HepG2 (cell line): ENCODE measurements around the gene LHB. TPM values are rescaled to one million over a fixed set of nuclear protein-coding genes. Genes with fewer than 3 reads are reported as not detected.
A peak's percentile ranks its signal among the peaks of the same experiment; 100 is the strongest.

ENCODE experiments used
- ATAC-seq: fragments of 200-7000 bp; cut with Tn5 transposase; 3 replicates; pipeline ENCODE4 v1.9.1; 2020; ENCODE audit warnings: mild to moderate bottlenecking, moderate library complexity
- BruUV-seq: library from RNA; stranded (reverse); fragments of 400-500 nt; replicated peaks from 2 replicates; lab custom pipeline; 2021; lab: Mats Ljungman, UMichigan
- CTCF ChIA-PET: fragments of 300-600 bp; formaldehyde crosslinking; extraction: SDS; loops from one replicate; lab custom pipeline; 2021; ENCODE audit warnings: low total read pairs, inconsistent platforms, low intra/inter-chr PET ratio; lab: Yijun Ruan, JAX
- POLR2A ChIA-PET: fragments of 350-600 bp; sonication (Branson Sonifier 250); formaldehyde crosslinking; loops from one replicate; lab custom pipeline; 2020; ENCODE audit warnings: antibody characterized with exemption, inconsistent platforms; lab: Yijun Ruan, JAX
- DNase-seq: peaks from one replicate; pipeline ENCODE4 v3.0.0-alpha.2; 2015; ENCODE audit warnings: low spot score
- FAIRE-seq: peaks from 3 replicates; lab custom pipeline; 2011; peaks lifted over from hg19 to GRCh38; lab: Jason Lieb, UNC
- H2AFZ ChIP-seq: one replicate; pipeline ENCODE4 v1.6.1; 2011; ENCODE audit warnings: low read length, inconsistent platforms
- H3K27ac ChIP-seq: fragments of 300-600 bp; 3 replicates; pipeline ENCODE4 v1.8.0; 2011; ENCODE audit warnings: mixed run types, mild to moderate bottlenecking, mixed read lengths, low read length, inconsistent platforms; ENCODE audit not compliant: insufficient read depth; ENCODE audit errors: extremely low read length
- H3K27me3 ChIP-seq, 2 experiments: fragments of 200-600 bp in 1 of 2; 2 replicates in 1 of 2; 3 replicates in 1 of 2; pipeline versions ENCODE4 v1.6.0 to v1.8.0; 2011; ENCODE audit warnings: low read length in 2 of 2, mild to moderate bottlenecking in 2 of 2, moderate library complexity in 2 of 2, inconsistent platforms in 1 of 2; ENCODE audit not compliant: insufficient read depth in 2 of 2, control insufficient read depth in 1 of 2
- H3K36me3 ChIP-seq, 2 experiments: fragments of 200-600 bp in 1 of 2; replicated peaks in 1 of 2; 2 replicates in 1 of 2; 3 replicates in 1 of 2; pipeline versions ENCODE4 v1.5.1 to v1.8.0; 2011; ENCODE audit warnings: low read length in 2 of 2, inconsistent platforms in 1 of 2; ENCODE audit not compliant: insufficient read depth in 2 of 2, control insufficient read depth in 1 of 2
- H3K4me1 ChIP-seq: 2 replicates; pipeline ENCODE4 v1.5.1; 2012; ENCODE audit warnings: low read length, inconsistent platforms; ENCODE audit not compliant: insufficient read depth
- H3K4me2 ChIP-seq: 2 replicates; pipeline ENCODE4 v1.6.0; 2011; ENCODE audit warnings: low read depth, low read length, inconsistent platforms
- H3K4me3 ChIP-seq, 3 experiments: fragments of 200-600 bp in 1 of 3; sonication (generic), shearing (Covaris generic) in 1 of 3; replicated peaks in 1 of 3; 2 replicates each; pipeline ENCODE4 v1.5.1; 2011 to 2016; ENCODE audit warnings: low read length in 3 of 3, inconsistent platforms in 2 of 3, low read depth in 2 of 3, mild to moderate bottlenecking in 2 of 3, control low read depth in 1 of 3, mixed read lengths in 1 of 3; ENCODE audit not compliant: insufficient read depth in 1 of 3
- H3K79me2 ChIP-seq: one replicate; pipeline ENCODE4 v1.6.1; 2011; ENCODE audit warnings: low read length, inconsistent platforms; ENCODE audit not compliant: insufficient read depth
- H3K9ac ChIP-seq: 2 replicates; pipeline ENCODE4 v1.6.0; 2011; ENCODE audit warnings: mild to moderate bottlenecking, low read depth, low read length, inconsistent platforms; ENCODE audit not compliant: insufficient read depth
- H3K9me3 ChIP-seq: 2 replicates; pipeline ENCODE4 v1.5.1; 2012; ENCODE audit warnings: mild to moderate bottlenecking, low read length
- H4K20me1 ChIP-seq: 2 replicates; pipeline ENCODE4 v1.6.0; 2011; ENCODE audit warnings: inconsistent platforms, mild to moderate bottlenecking, low read length, moderate library complexity; ENCODE audit not compliant: insufficient read depth
- CC2D1A ChIP-seq: sonication (generic); formaldehyde crosslinking; IDR thresholded peaks from 2 replicates; pipeline ENCODE4 v1.8.1; 2023; ENCODE audit warnings: mild to moderate bottlenecking, missing genetic modification reagents
- FOXA1 ChIP-seq, 2 experiments: fragments of 450-650 bp in 1 of 2; sonication (generic) in 1 of 2; formaldehyde crosslinking in 1 of 2; IDR thresholded peaks; 2 replicates each; pipeline versions ENCODE4 v1.4.0 to v1.6.1; 2016 to 2020; ENCODE audit warnings: missing genetic modification reagents in 1 of 2
- KLF12 ChIP-seq: sonication (generic); formaldehyde crosslinking; IDR thresholded peaks from 2 replicates; pipeline ENCODE4 v1.4.0; 2020; ENCODE audit warnings: missing genetic modification reagents, borderline replicate concordance
- ZNF510 ChIP-seq: sonication (generic); formaldehyde crosslinking; IDR thresholded peaks from 2 replicates; pipeline ENCODE4 v1.4.0; 2020; ENCODE audit warnings: low read depth, mild to moderate bottlenecking, missing genetic modification reagents
- WGBS: methylation state at CpG from one replicate; pipeline ENCODE4 v1.1.6; 2017; ENCODE audit warnings: low lambda C conversion rate; 5-methylcytosine and 5-hydroxymethylcytosine counted together
- in situ Hi-C: cut with HindIII; loops from 2 replicates; pipeline ENCODE4 v1.10.0; 2017; ENCODE audit warnings: low pct_unique_long_range_greater_than_20kb; ENCODE audit not compliant: extremely low pct_ligation_motif_present
- intact Hi-C: fragments of 100-400 bp; cut with micrococcal nuclease; formaldehyde crosslinking; loops from one replicate; pipeline ENCODE4 v1.10.0; 2022; ENCODE audit not compliant: unreplicated experiment
- polyA plus RNA-seq, 8 experiments: library from polyadenylated mRNA; depleted of rRNA in 3 of 8; stranded (reverse) in 7 of 8; unstranded in 1 of 8; fragments of >200 nt; fragmentation: Illumina TruSeq in 4 of 8; extraction: Trizol in 4 of 8; gene quantifications; 2 replicates each; pipeline versions ENCODE4 v1.2.1 to v1.2.3, GENCODE V29; 2011 to 2016; ENCODE audit warnings: low read depth in 4 of 8, missing spikeins in 1 of 8, mixed read lengths in 1 of 8; ENCODE audit not compliant: insufficient read depth in 1 of 8
- total RNA-seq, 5 experiments: library from RNA; depleted of rRNA; stranded (reverse); fragments of >200 nt; fragmentation: Illumina TruSeq; extraction: Trizol; gene quantifications; 2 replicates each; pipeline ENCODE4 v1.2.3, GENCODE V29; 2016; ENCODE audit warnings: low read depth in 1 of 5
- TF ChIP-seq, protein P1 (sequence below): sonication (generic); formaldehyde crosslinking; IDR thresholded peaks from 2 replicates; pipeline ENCODE4 v1.4.0; 2020; ENCODE audit warnings: missing genetic modification reagents
- TF ChIP-seq, protein P2 (sequence below): sonication (generic); formaldehyde crosslinking; IDR thresholded peaks from 2 replicates; pipeline ENCODE4 v1.4.0; 2020; ENCODE audit warnings: missing genetic modification reagents, low read depth, mild to moderate bottlenecking, borderline replicate concordance

Gene LHB
- total and polyA plus RNA-seq, 2 of the 13 experiments (the other 11 are each of a cell fraction or from before 2014, with no cell fraction given), result not detected

DNA sequence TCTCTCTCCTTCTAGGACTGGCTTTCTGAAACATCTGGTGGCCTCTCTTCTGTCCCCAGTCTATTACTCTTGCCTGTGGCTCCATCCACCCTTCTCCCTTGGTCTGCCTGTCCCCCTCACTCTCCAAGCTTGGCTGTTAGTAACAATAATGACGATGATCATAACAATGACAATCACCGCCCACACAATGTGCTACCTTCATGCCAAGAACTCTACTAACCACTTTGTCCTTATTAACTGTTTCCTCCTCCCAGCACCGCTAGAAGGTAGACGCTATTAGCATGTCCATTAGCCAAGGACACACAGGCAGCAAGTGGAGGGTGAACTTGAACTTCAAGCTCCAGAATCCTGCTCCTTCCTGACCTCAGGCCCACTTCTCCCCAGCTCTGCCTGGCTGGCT, 26.5 kb downstream of the LHB start:
- Histone ChIP-seq H4K20me1 (no peaks in the 10 kb centered on the region), H3K4me3 (no peak overlapping the region), H3K9me3 (no peaks in the 10 kb centered on the region), H3K27ac (no peak overlapping the region), H3K36me3 (peaks cover 9 to 30% of the 10 kb centered on the region in 2 experiments; a peak in 4 of 5 replicates), H3K9ac (0 out of 2 replicates have a peak overlapping the region, but pooled peaks have one; percentile 10), H3K4me1 (peaks cover 32% of the 10 kb centered on the region), H3K79me2 (peaks cover 44% of the 10 kb centered on the region), H2AFZ (no peak overlapping the region), H3K27me3 (no peaks in the 10 kb centered on the region; a peak in 1 of 5 replicates), H3K4me2 (peak overlapping the region; percentile 10; the same call in 1 of the 2 replicates)
- TF ChIP-seq, protein P1, sequence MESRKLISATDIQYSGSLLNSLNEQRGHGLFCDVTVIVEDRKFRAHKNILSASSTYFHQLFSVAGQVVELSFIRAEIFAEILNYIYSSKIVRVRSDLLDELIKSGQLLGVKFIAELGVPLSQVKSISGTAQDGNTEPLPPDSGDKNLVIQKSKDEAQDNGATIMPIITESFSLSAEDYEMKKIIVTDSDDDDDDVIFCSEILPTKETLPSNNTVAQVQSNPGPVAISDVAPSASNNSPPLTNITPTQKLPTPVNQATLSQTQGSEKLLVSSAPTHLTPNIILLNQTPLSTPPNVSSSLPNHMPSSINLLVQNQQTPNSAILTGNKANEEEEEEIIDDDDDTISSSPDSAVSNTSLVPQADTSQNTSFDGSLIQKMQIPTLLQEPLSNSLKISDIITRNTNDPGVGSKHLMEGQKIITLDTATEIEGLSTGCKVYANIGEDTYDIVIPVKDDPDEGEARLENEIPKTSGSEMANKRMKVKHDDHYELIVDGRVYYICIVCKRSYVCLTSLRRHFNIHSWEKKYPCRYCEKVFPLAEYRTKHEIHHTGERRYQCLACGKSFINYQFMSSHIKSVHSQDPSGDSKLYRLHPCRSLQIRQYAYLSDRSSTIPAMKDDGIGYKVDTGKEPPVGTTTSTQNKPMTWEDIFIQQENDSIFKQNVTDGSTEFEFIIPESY (CRISPR knock-in tag), result 0 out of 2 replicates have a peak, but pooled peaks have one; percentile 16
- TF ChIP-seq FOXA1 (IDR thresholded peaks at IDR 0.05) (no peak), FOXA1 (CRISPR knock-in tag; IDR thresholded peaks at IDR 0.05) (no peak), ZNF510 (no peak)
- BruUV-seq, result no TSS peak
- ChIA-PET CTCF (no interaction called here), POLR2A (no interaction called here)
- ATAC-seq, result no peak
- in situ Hi-C loops, result no loop called here
- WGBS, result 97% methylated on average over 4 of the region's 4 CpGs
- no peak for DNase-seq
- intact Hi-C loops, result no loop called here
- FAIRE-seq, result no peak

DNA sequence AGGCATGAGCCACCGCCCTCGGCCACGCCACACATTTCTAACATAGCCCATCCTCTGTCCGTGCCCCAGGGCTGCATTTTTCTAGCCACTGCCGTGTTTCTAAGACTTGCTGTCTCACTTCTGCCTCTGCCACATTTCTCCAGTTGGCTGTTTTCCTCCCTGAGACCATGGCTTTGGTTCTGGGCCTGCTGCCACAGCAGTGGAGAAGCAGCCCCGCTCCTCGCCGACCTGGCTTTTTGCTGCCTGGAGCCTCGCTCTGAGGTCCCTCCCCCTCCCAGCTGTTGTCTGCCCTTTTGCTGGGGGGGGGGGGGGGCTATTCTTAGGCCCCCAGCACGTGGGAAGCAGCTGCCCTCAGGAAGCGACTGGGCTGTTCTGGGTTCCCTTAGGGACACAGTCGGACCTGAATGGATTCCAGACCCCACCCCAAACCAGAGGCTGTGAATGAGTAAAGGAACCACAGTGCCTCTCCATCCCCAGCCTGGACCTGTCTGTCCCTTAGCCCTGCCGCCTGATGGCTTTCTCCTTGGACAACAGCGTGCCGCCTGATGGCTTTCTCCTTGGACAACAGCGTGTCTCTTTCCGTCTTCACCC, 27.1 kb downstream of the LHB start:
- H2AFZ ChIP-seq, result no peak overlapping the region
- intact Hi-C loops (no loop called here), in situ Hi-C loops (no loop called here)
- CTCF ChIA-PET, result no interaction called here
- peaks cover 38% of the 10 kb centered on the region for H3K79me2 ChIP-seq
- H3K9ac ChIP-seq, result no peak overlapping the region
- no peaks in the 10 kb centered on the region for H4K20me1 ChIP-seq
- TF ChIP-seq KLF12 (CRISPR knock-in tag) (no peak), CC2D1A (no peak)
- TF ChIP-seq, protein P2, sequence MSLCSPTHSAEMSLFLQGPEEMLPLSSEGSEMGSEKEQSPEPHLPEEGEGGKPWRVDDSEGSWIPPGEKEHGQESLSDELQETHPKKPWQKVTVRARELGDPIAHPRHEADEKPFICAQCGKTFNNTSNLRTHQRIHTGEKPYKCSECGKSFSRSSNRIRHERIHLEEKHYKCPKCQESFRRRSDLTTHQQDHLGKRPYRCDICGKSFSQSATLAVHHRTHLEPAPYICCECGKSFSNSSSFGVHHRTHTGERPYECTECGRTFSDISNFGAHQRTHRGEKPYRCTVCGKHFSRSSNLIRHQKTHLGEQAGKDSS (CRISPR knock-in tag), result no peak
- BruUV-seq, result no TSS peak
- no peaks in the 10 kb centered on the region; a peak in 1 of 5 replicates for H3K27me3 ChIP-seq
- no peak for DNase-seq
- no peak overlapping the region for H3K4me3 ChIP-seq
- POLR2A ChIA-PET, result interaction anchor here (0.6 kb wide), 1 partner anchor 163 kb away, joined by 3 read pairs; no protein-coding TSS in a partner anchor
- no peak for ATAC-seq
- H3K4me1 ChIP-seq, result peaks cover 26% of the 10 kb centered on the region
- H3K4me2 ChIP-seq, result no peak overlapping the region
- H3K36me3 ChIP-seq, result peaks cover 13 to 36% of the 10 kb centered on the region in 2 experiments; a peak in 4 of 5 replicates
- H3K27ac ChIP-seq, result no peak overlapping the region
- H3K9me3 ChIP-seq, result no peaks in the 10 kb centered on the region
- no peak for FAIRE-seq
- 99% methylated on average over 15 of the region's 17 CpGs for WGBS
